ENCODE results near the gene IPCEF1.

- no peak for TF ChIP-seq EZH2phosphoT487 (IDR thresholded peaks at IDR 0.05; ENCODE audit: insufficient read depth, low read depth)
- no peak for TF ChIP-seq EZH2 (IDR thresholded peaks at IDR 0.05; ENCODE audit: insufficient read depth, poor library complexity, severe bottlenecking)
Measured at GRCh38 chr6:154343473-154344308, 12.9 kb downstream of the IPCEF1 start.

All from GM23248 (cell line).